ENCODE measurements around the gene LITAF. TPM values are rescaled to one million over a fixed set of nuclear protein-coding genes. Genes with fewer than 3 reads are reported as not detected.

LITAF gene
- total RNA-seq, 1 experiment from 2014 or later = 244 TPM

DNA sequence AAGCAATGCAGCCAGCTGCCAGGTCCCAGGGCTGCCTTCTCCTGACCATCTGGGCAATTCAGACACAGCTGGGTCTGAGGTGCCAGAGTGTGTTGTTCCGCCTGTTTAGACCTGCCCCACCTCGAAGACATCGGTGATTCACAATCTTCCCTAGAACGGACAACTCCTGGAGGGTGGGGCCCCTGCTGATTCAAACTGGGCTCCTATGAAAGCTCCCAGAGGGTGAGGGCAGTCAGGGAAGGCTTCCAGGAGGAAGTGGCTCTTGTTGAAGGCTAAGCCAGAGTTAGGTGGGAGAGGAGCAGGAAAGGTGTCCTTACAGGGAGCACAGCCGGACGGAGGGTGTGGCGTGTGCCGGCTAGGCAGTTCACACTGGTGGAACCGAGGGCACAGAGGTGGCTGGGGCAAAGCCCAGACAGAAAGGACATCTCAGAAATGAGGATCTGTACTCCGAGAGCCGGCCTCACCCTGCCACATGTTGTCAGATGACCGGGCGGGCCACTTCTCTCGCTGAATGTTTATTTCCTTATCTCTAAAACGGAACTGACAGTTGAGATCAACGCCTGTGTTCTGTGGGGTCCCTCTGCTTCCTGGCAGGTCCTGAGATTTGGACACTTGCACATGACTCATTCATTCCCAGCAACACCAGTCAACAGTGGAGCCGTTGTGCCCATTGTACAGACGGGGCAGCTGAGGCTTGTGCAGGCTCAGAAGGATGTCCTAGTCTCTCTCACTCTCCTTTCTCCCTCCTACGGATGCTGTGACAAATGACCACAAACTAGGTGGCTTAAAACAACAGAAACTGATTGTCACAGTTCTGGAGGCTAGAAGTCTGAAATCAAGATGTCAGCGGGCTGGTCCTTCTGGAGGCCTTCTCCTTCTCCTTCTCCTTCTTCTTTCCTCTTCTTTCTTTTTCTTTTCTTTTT is 26.9 kb upstream of the LITAF start:
- intact Hi-C loops (cut with micrococcal nuclease; ENCODE audit: unreplicated experiment) = loop anchor here (2.0 kb wide), 1 partner anchor 61 kb away; no protein-coding TSS in a partner anchor
- ChIA-PET POLR2A (ENCODE audit: unreplicated experiment) (interaction anchor here (0.6 kb wide), 1 partner anchor 16 kb away, joined by 9 read pairs; no protein-coding TSS in a partner anchor), CTCF (interaction anchor here (0.5 kb wide), 1 partner anchor 37 kb away, joined by 3 read pairs; no protein-coding TSS in a partner anchor)
- peak overlapping the region; percentile 94 for H3K27ac ChIP-seq
- peaks cover 72% of the 10 kb centered on the region for H3F3A ChIP-seq (ENCODE audit: insufficient read depth, low read depth)
- peak; percentile 54 to 70 for DNase-seq
- no TSS peak for BruUV-seq (replicated peaks)
- no peaks in the 10 kb centered on the region for H3K79me2 ChIP-seq (ENCODE audit: low read depth)
- H3K36me3 ChIP-seq (ENCODE audit: low read depth) = no peaks in the 10 kb centered on the region
- H3K4me2 ChIP-seq = peak overlapping the region; percentile 47
- no peaks in the 10 kb centered on the region for H3K9me2 ChIP-seq (ENCODE audit: insufficient read depth)
- TF ChIP-seq, protein P1, sequence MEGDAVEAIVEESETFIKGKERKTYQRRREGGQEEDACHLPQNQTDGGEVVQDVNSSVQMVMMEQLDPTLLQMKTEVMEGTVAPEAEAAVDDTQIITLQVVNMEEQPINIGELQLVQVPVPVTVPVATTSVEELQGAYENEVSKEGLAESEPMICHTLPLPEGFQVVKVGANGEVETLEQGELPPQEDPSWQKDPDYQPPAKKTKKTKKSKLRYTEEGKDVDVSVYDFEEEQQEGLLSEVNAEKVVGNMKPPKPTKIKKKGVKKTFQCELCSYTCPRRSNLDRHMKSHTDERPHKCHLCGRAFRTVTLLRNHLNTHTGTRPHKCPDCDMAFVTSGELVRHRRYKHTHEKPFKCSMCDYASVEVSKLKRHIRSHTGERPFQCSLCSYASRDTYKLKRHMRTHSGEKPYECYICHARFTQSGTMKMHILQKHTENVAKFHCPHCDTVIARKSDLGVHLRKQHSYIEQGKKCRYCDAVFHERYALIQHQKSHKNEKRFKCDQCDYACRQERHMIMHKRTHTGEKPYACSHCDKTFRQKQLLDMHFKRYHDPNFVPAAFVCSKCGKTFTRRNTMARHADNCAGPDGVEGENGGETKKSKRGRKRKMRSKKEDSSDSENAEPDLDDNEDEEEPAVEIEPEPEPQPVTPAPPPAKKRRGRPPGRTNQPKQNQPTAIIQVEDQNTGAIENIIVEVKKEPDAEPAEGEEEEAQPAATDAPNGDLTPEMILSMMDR (conservative IDR thresholded peaks at IDR 0.05) = no peak
- no peak for TF ChIP-seq EZH2 (IDR thresholded peaks at IDR 0.05; ENCODE audit: low read depth)
- H3K27me3 ChIP-seq (ENCODE audit: insufficient read depth, low read depth) = no peaks in the 10 kb centered on the region
- no peaks in the 10 kb centered on the region for H3K9me3 ChIP-seq (ENCODE audit: insufficient read depth, low read depth)
- H2AFZ ChIP-seq = no peak overlapping the region
- H4K20me1 ChIP-seq (ENCODE audit: insufficient read depth) = no peaks in the 10 kb centered on the region
- peaks cover 84% of the 10 kb centered on the region for H3K4me1 ChIP-seq (replicated peaks; ENCODE audit: insufficient read depth)
- no peak overlapping the region for H3K4me3 ChIP-seq

DNA sequence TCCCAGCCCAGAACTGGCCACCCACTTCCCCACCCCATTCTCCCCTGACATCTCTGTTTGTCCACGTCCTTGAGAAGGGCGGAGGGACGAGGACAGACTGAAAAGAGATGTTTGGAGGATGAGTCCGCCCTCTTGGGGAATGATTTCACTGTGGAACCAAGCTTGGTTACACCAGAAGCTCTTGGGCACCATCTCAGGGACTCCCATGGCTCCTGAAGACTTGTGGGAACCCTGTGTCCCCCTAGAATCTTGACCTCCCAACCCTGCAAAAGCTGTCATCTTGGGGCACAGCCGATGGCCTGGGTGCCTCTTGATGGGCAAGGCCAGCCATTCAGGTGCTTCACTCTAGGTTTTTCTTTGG is 25.9 kb upstream of the LITAF start:
- TF ChIP-seq EZH2 (IDR thresholded peaks at IDR 0.05; ENCODE audit: low read depth) = no peak
- TF ChIP-seq, protein P1 (conservative IDR thresholded peaks at IDR 0.05) = no peak; the same call in 1 of the 2 replicates
- ChIA-PET CTCF (interaction anchor here (0.5 to 1.6 kb wide), 5 partner anchors 13 to 110 kb away, joined by 3 to 10 read pairs (median 4); no protein-coding TSS in a partner anchor), POLR2A (ENCODE audit: unreplicated experiment) (interaction anchor here (0.6 to 1.3 kb wide), 5 partner anchors 24 to 463 kb away, joined by 3 to 27 read pairs (median 4); no protein-coding TSS in a partner anchor)
- Histone ChIP-seq H3K27ac (peak overlapping the region; percentile 94), H4K20me1 (ENCODE audit: insufficient read depth) (no peaks in the 10 kb centered on the region), H3K4me1 (replicated peaks; ENCODE audit: insufficient read depth) (peaks cover 84% of the 10 kb centered on the region), H3K9me3 (ENCODE audit: insufficient read depth, low read depth) (no peaks in the 10 kb centered on the region), H3K4me2 (peak overlapping the region; percentile 47), H3K27me3 (ENCODE audit: insufficient read depth, low read depth) (no peaks in the 10 kb centered on the region), H2AFZ (no peak overlapping the region), H3K4me3 (no peak overlapping the region), H3K79me2 (ENCODE audit: low read depth) (no peaks in the 10 kb centered on the region), H3K36me3 (ENCODE audit: low read depth) (no peaks in the 10 kb centered on the region), H3K9me2 (ENCODE audit: insufficient read depth) (no peaks in the 10 kb centered on the region), H3F3A (ENCODE audit: insufficient read depth, low read depth) (peaks cover 69% of the 10 kb centered on the region)
- intact Hi-C loops (cut with micrococcal nuclease; ENCODE audit: unreplicated experiment) = loop anchor here (1.0 to 2.0 kb wide), 6 partner anchors 15 to 77 kb away; no protein-coding TSS in a partner anchor
- no TSS peak for BruUV-seq (replicated peaks)
- no peak for DNase-seq

DNA sequence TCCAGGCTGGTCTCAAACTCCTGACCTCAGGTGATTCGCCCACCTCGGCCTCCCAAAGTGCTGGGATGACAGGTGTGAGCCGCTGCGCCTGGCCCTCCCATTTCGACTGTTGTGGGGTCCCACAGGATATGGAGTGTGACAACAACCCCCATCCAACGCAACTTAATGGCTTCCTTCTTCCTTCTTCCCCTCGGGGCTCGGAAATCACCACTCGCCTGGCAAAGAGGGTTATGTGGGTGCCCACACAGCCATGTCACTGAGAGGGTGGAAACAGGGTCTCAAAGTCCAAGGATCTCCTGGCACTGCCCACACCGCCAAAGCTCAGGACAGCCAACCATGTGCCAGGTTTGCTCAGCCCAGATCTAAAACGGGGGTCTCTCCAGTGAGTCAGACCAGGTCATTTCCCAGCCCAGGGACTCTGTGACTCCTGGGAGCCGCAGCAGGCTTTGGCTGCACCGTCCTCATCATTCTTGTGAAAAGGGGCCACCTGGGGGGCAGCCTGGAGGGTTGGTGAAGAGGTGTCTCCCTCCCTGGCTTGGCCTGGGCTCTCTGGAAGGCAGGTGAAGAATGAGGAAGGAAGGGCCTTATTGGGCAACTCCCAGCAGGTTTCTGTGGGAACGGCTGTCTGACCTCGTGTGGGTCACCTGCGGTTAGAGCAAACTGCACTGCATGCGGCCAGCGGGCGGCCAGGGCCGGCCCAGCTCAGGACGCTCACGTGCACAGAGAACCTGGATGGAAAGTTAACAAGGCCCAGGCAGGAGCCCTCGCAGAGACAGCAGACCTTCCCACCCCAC is 25.3 kb upstream of the LITAF start:
- Histone ChIP-seq H3K27me3 (ENCODE audit: insufficient read depth, low read depth) (no peaks in the 10 kb centered on the region), H3K79me2 (ENCODE audit: low read depth) (no peaks in the 10 kb centered on the region), H3F3A (ENCODE audit: insufficient read depth, low read depth) (peaks cover 67% of the 10 kb centered on the region), H3K27ac (peak overlapping the region; percentile 94), H4K20me1 (ENCODE audit: insufficient read depth) (no peaks in the 10 kb centered on the region), H2AFZ (no peak overlapping the region), H3K9me2 (ENCODE audit: insufficient read depth) (no peaks in the 10 kb centered on the region), H3K4me3 (peak overlapping the region; percentile 0; the same call in 1 of the 2 replicates), H3K4me1 (replicated peaks; ENCODE audit: insufficient read depth) (peaks cover 83% of the 10 kb centered on the region), H3K9me3 (ENCODE audit: insufficient read depth, low read depth) (no peaks in the 10 kb centered on the region), H3K4me2 (peak overlapping the region; percentile 63), H3K36me3 (ENCODE audit: low read depth) (no peaks in the 10 kb centered on the region)
- intact Hi-C loops (cut with micrococcal nuclease; ENCODE audit: unreplicated experiment) = loop anchor here (1.0 to 2.0 kb wide), 6 partner anchors 15 to 77 kb away; no protein-coding TSS in a partner anchor
- no peak for TF ChIP-seq EZH2 (IDR thresholded peaks at IDR 0.05; ENCODE audit: low read depth)
- TF ChIP-seq, protein P1 (conservative IDR thresholded peaks at IDR 0.05) = no peak
- CTCF ChIA-PET = interaction anchor here (0.6 to 1.6 kb wide), 3 partner anchors 14 to 109 kb away, joined by 4 to 5 read pairs (median 4); no protein-coding TSS in a partner anchor
- POLR2A ChIA-PET (ENCODE audit: unreplicated experiment) = interaction anchor here (0.7 to 1.3 kb wide), 3 partner anchors 24 to 28 kb away, joined by 3 to 7 read pairs (median 4); no protein-coding TSS in a partner anchor
- peak; percentile 97 to 98 for DNase-seq
- BruUV-seq (replicated peaks) = TSS peak; percentile 66
